Stomach (tissue), 4 donors: ENCODE measurements around the gene IFNLR1.

ENCODE experiments used
- EP300 ChIP-seq: sonication (generic); formaldehyde crosslinking; IDR thresholded peaks from one replicate; pipeline ENCODE4 v1.6.1; 2017; ENCODE audit warnings: antibody characterized with exemption
- POLR2A ChIP-seq, 4 donors: fragments of 450-650 bp; IDR thresholded peaks; one replicate each; pipeline ENCODE4 v1.6.1; 2016; ENCODE audit warnings: antibody characterized with exemption in 4 of 4, control low read depth in 2 of 4, mild to moderate bottlenecking in 1 of 4, moderate library complexity in 1 of 4
- POLR2AphosphoS5 ChIP-seq, 3 donors: sonication (generic); formaldehyde crosslinking; IDR thresholded peaks; one replicate each; pipeline ENCODE4 v1.6.1; 2016; ENCODE audit warnings: antibody characterized with exemption in 3 of 3
- TF ChIP-seq, protein P1 (sequence below), 7 experiments: fragments of 450-650 bp in 4 of 7; fragments of 200-600 bp in 3 of 7; sonication (generic) in 3 of 7; IDR thresholded peaks; one replicate each; pipeline ENCODE4 v1.5.1; 2016 to 2019; ENCODE audit warnings: antibody characterized with exemption in 7 of 7, control low read depth in 2 of 7, mild to moderate bottlenecking in 1 of 7

DNA sequence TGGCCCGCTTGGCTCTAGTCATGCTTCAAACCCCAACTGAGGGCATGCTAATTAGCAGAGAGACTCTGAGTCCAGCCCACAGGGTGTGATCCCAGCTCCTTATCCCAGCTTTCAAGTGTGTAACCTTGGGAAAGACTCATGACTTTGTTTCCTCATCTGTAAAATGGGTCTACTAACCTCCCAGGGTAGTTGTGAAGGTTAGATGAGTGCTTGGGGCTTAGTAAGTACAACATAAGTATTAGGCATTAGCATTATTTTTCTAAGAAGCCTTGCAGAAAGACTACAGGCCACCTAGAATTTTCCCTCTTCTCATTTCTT is 78.0 kb downstream of the IFNLR1 start:
- no peak for TF ChIP-seq POLR2A (IDR thresholded peaks at IDR 0.05)
- TF ChIP-seq, protein P1, sequence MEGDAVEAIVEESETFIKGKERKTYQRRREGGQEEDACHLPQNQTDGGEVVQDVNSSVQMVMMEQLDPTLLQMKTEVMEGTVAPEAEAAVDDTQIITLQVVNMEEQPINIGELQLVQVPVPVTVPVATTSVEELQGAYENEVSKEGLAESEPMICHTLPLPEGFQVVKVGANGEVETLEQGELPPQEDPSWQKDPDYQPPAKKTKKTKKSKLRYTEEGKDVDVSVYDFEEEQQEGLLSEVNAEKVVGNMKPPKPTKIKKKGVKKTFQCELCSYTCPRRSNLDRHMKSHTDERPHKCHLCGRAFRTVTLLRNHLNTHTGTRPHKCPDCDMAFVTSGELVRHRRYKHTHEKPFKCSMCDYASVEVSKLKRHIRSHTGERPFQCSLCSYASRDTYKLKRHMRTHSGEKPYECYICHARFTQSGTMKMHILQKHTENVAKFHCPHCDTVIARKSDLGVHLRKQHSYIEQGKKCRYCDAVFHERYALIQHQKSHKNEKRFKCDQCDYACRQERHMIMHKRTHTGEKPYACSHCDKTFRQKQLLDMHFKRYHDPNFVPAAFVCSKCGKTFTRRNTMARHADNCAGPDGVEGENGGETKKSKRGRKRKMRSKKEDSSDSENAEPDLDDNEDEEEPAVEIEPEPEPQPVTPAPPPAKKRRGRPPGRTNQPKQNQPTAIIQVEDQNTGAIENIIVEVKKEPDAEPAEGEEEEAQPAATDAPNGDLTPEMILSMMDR (IDR thresholded peaks at IDR 0.05), result no peak
- no peak for TF ChIP-seq POLR2AphosphoS5 (IDR thresholded peaks at IDR 0.05)
- TF ChIP-seq EP300, result no peak
